Measurements from ENCODE around the gene CABLES2.

DNA sequence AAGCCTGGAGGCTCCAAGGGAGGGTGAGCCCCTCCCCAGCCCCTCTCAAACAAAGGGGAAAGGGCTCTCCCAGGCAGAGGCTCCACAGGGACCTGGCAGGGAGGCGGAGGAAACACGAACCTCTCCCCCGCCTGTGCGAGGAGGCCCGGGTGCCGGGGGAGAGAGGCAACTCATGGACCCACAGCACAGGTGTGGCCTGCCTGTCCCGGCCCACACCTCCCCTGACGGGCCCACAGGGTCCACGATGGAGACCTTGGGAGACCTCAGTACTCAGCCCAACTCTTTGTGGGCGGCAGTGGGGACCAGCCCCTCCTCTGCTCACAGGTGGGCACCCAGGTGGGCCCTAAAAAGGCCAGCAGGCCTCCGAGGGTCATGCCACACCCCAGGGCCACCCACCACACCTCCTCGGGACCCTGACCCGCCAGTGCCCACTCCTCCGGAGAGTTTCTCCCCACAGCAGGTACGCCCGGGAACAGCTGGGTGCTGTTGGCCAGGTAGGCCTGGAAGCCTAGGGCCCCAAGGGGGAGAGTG is 52.2 kb downstream of the CABLES2 start:
- TF ChIP-seq, protein P1, sequence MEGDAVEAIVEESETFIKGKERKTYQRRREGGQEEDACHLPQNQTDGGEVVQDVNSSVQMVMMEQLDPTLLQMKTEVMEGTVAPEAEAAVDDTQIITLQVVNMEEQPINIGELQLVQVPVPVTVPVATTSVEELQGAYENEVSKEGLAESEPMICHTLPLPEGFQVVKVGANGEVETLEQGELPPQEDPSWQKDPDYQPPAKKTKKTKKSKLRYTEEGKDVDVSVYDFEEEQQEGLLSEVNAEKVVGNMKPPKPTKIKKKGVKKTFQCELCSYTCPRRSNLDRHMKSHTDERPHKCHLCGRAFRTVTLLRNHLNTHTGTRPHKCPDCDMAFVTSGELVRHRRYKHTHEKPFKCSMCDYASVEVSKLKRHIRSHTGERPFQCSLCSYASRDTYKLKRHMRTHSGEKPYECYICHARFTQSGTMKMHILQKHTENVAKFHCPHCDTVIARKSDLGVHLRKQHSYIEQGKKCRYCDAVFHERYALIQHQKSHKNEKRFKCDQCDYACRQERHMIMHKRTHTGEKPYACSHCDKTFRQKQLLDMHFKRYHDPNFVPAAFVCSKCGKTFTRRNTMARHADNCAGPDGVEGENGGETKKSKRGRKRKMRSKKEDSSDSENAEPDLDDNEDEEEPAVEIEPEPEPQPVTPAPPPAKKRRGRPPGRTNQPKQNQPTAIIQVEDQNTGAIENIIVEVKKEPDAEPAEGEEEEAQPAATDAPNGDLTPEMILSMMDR (IDR thresholded peaks at IDR 0.05) = no peak
- TF ChIP-seq POLR2A (IDR thresholded peaks at IDR 0.05) = no peak
